Measurements from ENCODE around the gene ALK. TPM values are rescaled to one million over a fixed set of nuclear protein-coding genes. Genes with fewer than 3 reads are reported as not detected.

ALK gene
- total and polyA plus RNA-seq, 7 experiments from 2014 or later = 0.13 TPM; not detected in 6

GRCh38 chr2:29573147-29573546 lies 348.2 kb downstream of the ALK start:
- intact Hi-C loops (cut with micrococcal nuclease) = no loop called here
- Histone ChIP-seq H3K36me3 (ENCODE audit: control insufficient read depth in 2 of 3, insufficient read depth in 3 of 3, low read length in 3 of 3) (no peaks in the 10 kb centered on the region), H3K9me3 (ENCODE audit: control insufficient read depth in 2 of 3, low read length in 3 of 3) (no peaks in the 10 kb centered on the region), H3K4me3 (ENCODE audit: low read length) (no peak overlapping the region), H3K4me1 (ENCODE audit: control insufficient read depth in 2 of 2, insufficient read depth in 2 of 2, low read length in 2 of 2) (no peaks in the 10 kb centered on the region), H3K27ac (ENCODE audit: low read depth, low read length) (no peak overlapping the region), H3K27me3 (ENCODE audit: control insufficient read depth in 2 of 2, insufficient read depth in 2 of 2, low read length in 2 of 2) (no peaks in the 10 kb centered on the region)
- ChIA-PET CTCF (no interaction called here), POLR2A (no interaction called here)
- H3K27ac Mint-ChIP-seq = no peak overlapping the region
- DNase-seq (no peak), ATAC-seq (no peak)
- H3K27me3 Mint-ChIP-seq = peaks cover 0 to 12% (median 4%) of the 10 kb centered on the region in 5 donors
- H3K9me3 Mint-ChIP-seq = no peaks in the 10 kb centered on the region
- peaks cover 0 to 1% (median 0%) of the 10 kb centered on the region in 7 donors for H3K4me1 Mint-ChIP-seq
- no peak overlapping the region for H3K4me3 Mint-ChIP-seq
- H3K36me3 Mint-ChIP-seq = no peaks in the 10 kb centered on the region

- no peaks in the 10 kb centered on the region for H3K4me1 ChIP-seq (ENCODE audit: control insufficient read depth in 2 of 2, insufficient read depth in 2 of 2, low read length in 2 of 2)
- ATAC-seq (no peak), DNase-seq (no peak)
- no peak overlapping the region for H3K27ac ChIP-seq (ENCODE audit: low read depth, low read length)
- intact Hi-C loops (cut with micrococcal nuclease) = no loop called here
- Mint-ChIP-seq H3K4me1 (peaks cover 0 to 1% (median 0%) of the 10 kb centered on the region in 7 donors), H3K4me3 (no peak overlapping the region), H3K9me3 (no peaks in the 10 kb centered on the region), H3K27ac (no peak overlapping the region), H3K27me3 (peaks cover 0 to 9% (median 4%) of the 10 kb centered on the region in 5 donors), H3K36me3 (no peaks in the 10 kb centered on the region)
- H3K36me3 ChIP-seq (ENCODE audit: control insufficient read depth in 2 of 3, insufficient read depth in 3 of 3, low read length in 3 of 3) = no peaks in the 10 kb centered on the region
- H3K4me3 ChIP-seq (ENCODE audit: low read length) = no peak overlapping the region
- no peaks in the 10 kb centered on the region for H3K9me3 ChIP-seq (ENCODE audit: control insufficient read depth in 2 of 3, low read length in 3 of 3)
- ChIA-PET CTCF (no interaction called here), POLR2A (no interaction called here)
- no peaks in the 10 kb centered on the region for H3K27me3 ChIP-seq (ENCODE audit: control insufficient read depth in 2 of 2, insufficient read depth in 2 of 2, low read length in 2 of 2)
Measured at GRCh38 chr2:29570539-29570938, 350.8 kb downstream of the ALK start.

- ATAC-seq = no peak
Measured at GRCh38 chr2:29567906-29568520, 353.4 kb downstream of the ALK start.

GRCh38 chr2:29563697-29564096 lies 357.7 kb downstream of the ALK start:
- CTCF ChIA-PET = no interaction called here
- Histone ChIP-seq H3K4me1 (ENCODE audit: control insufficient read depth in 2 of 2, insufficient read depth in 2 of 2, low read length in 2 of 2) (no peaks in the 10 kb centered on the region), H3K27me3 (ENCODE audit: control insufficient read depth in 2 of 2, insufficient read depth in 2 of 2, low read length in 2 of 2) (no peaks in the 10 kb centered on the region), H3K36me3 (ENCODE audit: control insufficient read depth in 2 of 3, insufficient read depth in 3 of 3, low read length in 3 of 3) (no peaks in the 10 kb centered on the region), H3K9me3 (ENCODE audit: control insufficient read depth in 2 of 3, low read length in 3 of 3) (no peaks in the 10 kb centered on the region), H3K27ac (ENCODE audit: low read depth, low read length) (no peak overlapping the region), H3K4me3 (ENCODE audit: low read length) (no peak overlapping the region)
- POLR2A ChIA-PET = no interaction called here
- no peaks in the 10 kb centered on the region for H3K4me1 Mint-ChIP-seq
- no peak overlapping the region for H3K4me3 Mint-ChIP-seq
- no peak overlapping the region for H3K27ac Mint-ChIP-seq
- no peak for ATAC-seq
- no peak for DNase-seq
- intact Hi-C loops (cut with micrococcal nuclease) = no loop called here
- peaks cover 0 to 2% (median 0%) of the 10 kb centered on the region in 11 donors for H3K9me3 Mint-ChIP-seq
- H3K27me3 Mint-ChIP-seq = peaks cover under 1 to 14% (median 9%) of the 10 kb centered on the region in 5 donors
- no peaks in the 10 kb centered on the region for H3K36me3 Mint-ChIP-seq

More at GRCh38 chr2:29567906-29568520, 353.4 kb downstream of the ALK start:
- peaks cover 0 to 12% (median 9%) of the 10 kb centered on the region in 5 donors for H3K27me3 Mint-ChIP-seq
- no peaks in the 10 kb centered on the region for H3K27me3 ChIP-seq (ENCODE audit: control insufficient read depth in 2 of 2, insufficient read depth in 2 of 2, low read length in 2 of 2)
- peaks cover 0 to 1% (median 0%) of the 10 kb centered on the region in 7 donors for H3K4me1 Mint-ChIP-seq
- H3K9me3 ChIP-seq (ENCODE audit: control insufficient read depth in 2 of 3, low read length in 3 of 3) = no peaks in the 10 kb centered on the region
- no peak overlapping the region for H3K4me3 Mint-ChIP-seq
- no peaks in the 10 kb centered on the region for H3K36me3 Mint-ChIP-seq
- H3K36me3 ChIP-seq (ENCODE audit: control insufficient read depth in 2 of 3, insufficient read depth in 3 of 3, low read length in 3 of 3) = no peaks in the 10 kb centered on the region
- no peaks in the 10 kb centered on the region for H3K4me1 ChIP-seq (ENCODE audit: control insufficient read depth in 2 of 2, insufficient read depth in 2 of 2, low read length in 2 of 2)
- no peak overlapping the region for H3K27ac ChIP-seq (ENCODE audit: low read depth, low read length)
- no peak for DNase-seq
- CTCF ChIA-PET = no interaction called here
- POLR2A ChIA-PET = no interaction called here
- no peak overlapping the region for H3K27ac Mint-ChIP-seq
- no peak overlapping the region for H3K4me3 ChIP-seq (ENCODE audit: low read length)
- intact Hi-C loops (cut with micrococcal nuclease) = no loop called here
- H3K9me3 Mint-ChIP-seq = no peaks in the 10 kb centered on the region

- H3K36me3 Mint-ChIP-seq = no peaks in the 10 kb centered on the region
- H3K27ac Mint-ChIP-seq = no peak overlapping the region
- DNase-seq (no peak), ATAC-seq (no peak)
- Histone ChIP-seq H3K27ac (ENCODE audit: low read depth, low read length) (no peak overlapping the region), H3K27me3 (ENCODE audit: control insufficient read depth in 2 of 2, insufficient read depth in 2 of 2, low read length in 2 of 2) (no peaks in the 10 kb centered on the region), H3K4me1 (ENCODE audit: control insufficient read depth in 2 of 2, insufficient read depth in 2 of 2, low read length in 2 of 2) (no peaks in the 10 kb centered on the region), H3K4me3 (ENCODE audit: low read length) (no peak overlapping the region), H3K9me3 (ENCODE audit: control insufficient read depth in 2 of 3, low read length in 3 of 3) (no peaks in the 10 kb centered on the region), H3K36me3 (ENCODE audit: control insufficient read depth in 2 of 3, insufficient read depth in 3 of 3, low read length in 3 of 3) (no peaks in the 10 kb centered on the region)
- H3K4me1 Mint-ChIP-seq = no peaks in the 10 kb centered on the region
- ChIA-PET CTCF (no interaction called here), POLR2A (no interaction called here)
- intact Hi-C loops (cut with micrococcal nuclease) = no loop called here
- H3K9me3 Mint-ChIP-seq = peaks cover 0 to 2% (median 0%) of the 10 kb centered on the region in 11 donors
- no peak overlapping the region for H3K4me3 Mint-ChIP-seq
- peaks cover 4 to 14% (median 12%) of the 10 kb centered on the region in 5 donors for H3K27me3 Mint-ChIP-seq
Measured at GRCh38 chr2:29562896-29563295, 358.5 kb downstream of the ALK start.

GRCh38 chr2:29562319-29562718 lies 359.1 kb downstream of the ALK start:
- CTCF ChIA-PET = interaction anchor here (0.7 kb wide), 1 partner anchor 1771 kb away, joined by 3 read pairs; no protein-coding TSS in a partner anchor
- H3K4me1 Mint-ChIP-seq = no peaks in the 10 kb centered on the region
- no peak overlapping the region for H3K27ac Mint-ChIP-seq
- H3K36me3 Mint-ChIP-seq = no peaks in the 10 kb centered on the region
- H3K27me3 Mint-ChIP-seq = peaks cover 4 to 15% (median 12%) of the 10 kb centered on the region in 5 donors
- no peak overlapping the region for H3K4me3 Mint-ChIP-seq
- POLR2A ChIA-PET = no interaction called here
- Histone ChIP-seq H3K27ac (ENCODE audit: low read depth, low read length) (no peak overlapping the region), H3K27me3 (ENCODE audit: control insufficient read depth in 2 of 2, insufficient read depth in 2 of 2, low read length in 2 of 2) (no peaks in the 10 kb centered on the region), H3K9me3 (ENCODE audit: control insufficient read depth in 2 of 3, low read length in 3 of 3) (no peaks in the 10 kb centered on the region), H3K4me1 (ENCODE audit: control insufficient read depth in 2 of 2, insufficient read depth in 2 of 2, low read length in 2 of 2) (no peaks in the 10 kb centered on the region), H3K4me3 (ENCODE audit: low read length) (no peak overlapping the region), H3K36me3 (ENCODE audit: control insufficient read depth in 2 of 3, insufficient read depth in 3 of 3, low read length in 3 of 3) (no peaks in the 10 kb centered on the region)
- peaks cover 0 to 2% (median 0%) of the 10 kb centered on the region in 11 donors for H3K9me3 Mint-ChIP-seq
- no peak for DNase-seq
- intact Hi-C loops (cut with micrococcal nuclease) = no loop called here
- no peak for ATAC-seq

- intact Hi-C loops (cut with micrococcal nuclease) = no loop called here
- H3K27ac Mint-ChIP-seq = no peak overlapping the region
- CTCF ChIA-PET = interaction anchor here (0.7 kb wide), 1 partner anchor 1771 kb away, joined by 3 read pairs; no protein-coding TSS in a partner anchor
Measured at GRCh38 chr2:29561628-29562027, 359.8 kb downstream of the ALK start.

More at GRCh38 chr2:29561628-29562027, 359.8 kb downstream of the ALK start:
- Mint-ChIP-seq H3K4me1 (no peaks in the 10 kb centered on the region), H3K4me3 (no peak overlapping the region), H3K9me3 (peaks cover 0 to 2% (median 0%) of the 10 kb centered on the region in 11 donors), H3K27me3 (peaks cover 4 to 17% (median 12%) of the 10 kb centered on the region in 5 donors), H3K36me3 (no peaks in the 10 kb centered on the region)
- Histone ChIP-seq H3K9me3 (ENCODE audit: control insufficient read depth in 2 of 3, low read length in 3 of 3) (no peaks in the 10 kb centered on the region), H3K36me3 (ENCODE audit: control insufficient read depth in 2 of 3, insufficient read depth in 3 of 3, low read length in 3 of 3) (no peaks in the 10 kb centered on the region), H3K4me3 (ENCODE audit: low read length) (no peak overlapping the region), H3K27me3 (ENCODE audit: control insufficient read depth in 2 of 2, insufficient read depth in 2 of 2, low read length in 2 of 2) (no peaks in the 10 kb centered on the region), H3K4me1 (ENCODE audit: control insufficient read depth in 2 of 2, insufficient read depth in 2 of 2, low read length in 2 of 2) (no peaks in the 10 kb centered on the region), H3K27ac (ENCODE audit: low read depth, low read length) (no peak overlapping the region)
- POLR2A ChIA-PET = no interaction called here
- ATAC-seq (no peak), DNase-seq (no peak)

Data from naive thymus-derived CD4-positive, alpha-beta T cell (primary cell).